ENCODE data around the gene MMP25. TPM values are rescaled to one million over a fixed set of nuclear protein-coding genes. Genes with fewer than 3 reads are reported as not detected.
"Not testable (repeated sequence)": the region's sequence is repeated elsewhere in the genome, so short reads cannot be mapped to it uniquely, and the experiment has no call there.

Gene MMP25
- total RNA-seq, 1 donor from 2014 or later: 0.80 TPM

DNA sequence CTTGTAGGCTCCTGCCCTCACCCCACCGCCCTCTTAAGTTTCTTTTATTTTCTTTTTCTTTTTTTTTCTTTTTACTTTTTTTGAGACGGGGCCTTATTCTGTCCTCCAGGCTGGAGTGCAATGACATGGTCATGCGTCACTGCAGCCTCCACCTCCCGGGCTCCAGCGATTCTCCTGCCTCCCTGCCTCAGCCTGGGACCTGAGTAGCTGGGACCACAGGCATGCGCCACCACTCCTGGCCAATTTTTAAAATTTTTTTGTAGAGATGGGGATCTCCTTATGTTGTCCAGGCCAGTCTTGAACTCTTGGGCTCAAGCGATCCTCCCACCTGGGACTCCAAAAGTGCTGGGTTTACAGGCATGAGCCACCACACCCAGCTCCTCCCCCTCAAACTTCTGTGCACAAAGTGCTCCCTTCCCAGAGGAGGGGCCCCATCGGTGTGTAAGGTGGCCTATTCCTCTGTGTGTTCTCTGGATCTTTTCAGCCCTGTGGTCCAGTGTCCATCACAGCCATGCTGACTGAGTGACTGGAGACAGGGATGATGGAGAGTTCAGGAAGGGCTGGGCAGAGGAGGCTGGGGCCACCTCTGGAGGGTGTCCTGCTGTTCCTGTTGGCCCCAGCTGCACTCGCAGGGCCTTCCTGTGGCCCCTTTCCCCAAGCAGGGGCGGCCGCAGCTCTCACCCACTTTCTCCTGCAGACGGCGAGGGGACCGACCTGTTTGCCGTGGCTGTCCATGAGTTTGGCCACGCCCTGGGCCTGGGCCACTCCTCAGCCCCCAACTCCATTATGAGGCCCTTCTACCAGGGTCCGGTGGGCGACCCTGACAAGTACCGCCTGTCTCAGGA is 10.2 kb downstream of the MMP25 start:
- ATAC-seq: no peak

- ATAC-seq: no peak
Measured at GRCh38 chr16:3057181-3058138, 11.1 kb downstream of the MMP25 start.

GRCh38 chr16:3058139-3059030 is 12.0 kb downstream of the MMP25 start:
- peak; percentile 40 for ATAC-seq

DNA sequence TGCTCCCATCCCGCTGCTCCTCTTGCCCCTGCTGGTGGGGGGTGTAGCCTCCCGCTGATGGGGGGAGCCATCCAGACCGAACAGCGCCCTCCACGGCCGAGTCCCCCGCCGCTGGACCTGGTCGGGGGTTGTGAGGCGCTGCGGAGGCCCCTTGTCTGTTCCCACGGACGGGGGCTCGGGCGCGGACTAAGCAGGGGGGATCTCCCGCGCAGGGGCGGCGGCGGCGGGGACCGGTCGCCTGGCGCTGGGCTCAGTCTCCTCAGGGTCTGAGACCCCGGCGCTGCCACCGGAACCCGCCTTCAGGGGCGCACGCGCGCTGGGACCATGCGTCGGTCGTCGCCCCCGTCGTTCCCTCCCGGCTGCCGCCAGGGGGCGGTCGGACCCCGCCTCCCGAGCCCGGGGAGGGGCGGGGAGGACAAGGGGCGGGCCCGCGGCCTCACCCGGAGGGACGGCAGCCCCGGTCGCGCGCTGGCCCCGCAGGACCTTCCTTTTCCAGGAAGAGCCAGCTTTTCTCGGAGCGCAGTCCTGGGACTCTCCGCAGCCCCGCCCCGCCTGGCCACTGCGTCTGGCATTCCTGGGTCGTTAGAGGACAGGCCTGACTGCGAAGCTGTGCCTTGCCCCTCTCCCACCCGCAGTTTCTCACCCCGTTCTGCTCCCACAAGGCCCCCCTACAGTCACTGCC is 12.8 kb downstream of the MMP25 start:
- ATAC-seq: peak; percentile 90

- no peak for ATAC-seq
Measured at GRCh38 chr16:3059723-3060242, 13.4 kb downstream of the MMP25 start.

DNA sequence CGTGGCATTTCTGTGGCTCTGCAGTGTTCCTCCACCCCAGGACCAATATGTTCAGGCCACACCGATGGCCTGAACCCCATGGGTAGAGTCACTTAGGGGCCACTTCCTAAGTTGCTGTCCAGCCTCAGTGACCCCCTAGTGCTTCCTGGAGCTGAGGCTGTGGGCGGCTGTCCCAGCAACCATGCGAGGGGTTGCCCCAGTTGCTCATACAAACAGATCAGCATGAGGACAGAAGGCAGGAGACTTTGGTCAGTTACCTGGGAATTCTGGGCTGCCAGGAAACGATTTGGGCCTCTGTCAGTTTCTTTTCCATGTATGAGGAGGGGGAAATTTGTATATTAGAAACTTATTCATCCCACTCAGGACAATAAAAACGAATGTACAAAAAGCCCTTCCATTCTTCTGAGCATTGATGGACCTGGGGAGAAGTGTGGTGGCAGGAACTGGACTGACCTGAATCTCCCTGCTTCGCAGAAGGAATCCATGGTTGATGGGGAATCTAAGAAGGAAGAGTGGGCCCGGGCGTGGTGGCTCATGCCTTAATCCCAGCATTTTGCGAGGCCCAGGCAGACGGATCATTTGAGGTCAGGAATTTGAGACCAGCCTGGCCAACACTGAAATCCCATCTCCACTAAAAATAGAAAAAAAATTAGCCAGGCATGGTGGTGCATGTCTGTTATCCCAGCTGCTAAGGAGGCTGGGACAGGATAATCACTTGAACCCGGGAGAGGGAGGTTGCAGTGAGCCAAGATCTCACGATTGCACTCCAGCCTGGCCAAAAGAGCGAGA is 14.2 kb downstream of the MMP25 start:
- no peak for ATAC-seq

- no peak for ATAC-seq
Measured at GRCh38 chr16:3062553-3062952, 16.2 kb downstream of the MMP25 start.

GRCh38 chr16:3063625-3064386 is 17.4 kb downstream of the MMP25 start:
- no peak for ATAC-seq

- no peak for ATAC-seq
Measured at GRCh38 chr16:3065069-3065741, 18.8 kb downstream of the MMP25 start, which contains the start of gene IL32. TSS of gene IL32 (plus strand) at chr16:3065640. CDS start at chr16:3065812, 172 bp downstream.

- peak; percentile 9 for ATAC-seq
Measured at GRCh38 chr16:3065742-3066439, 19.5 kb downstream of the MMP25 start.

GRCh38 chr16:3066440-3066748 is 20.0 kb downstream of the MMP25 start:
- ATAC-seq: no peak

- peak; percentile 61 for ATAC-seq
Measured at GRCh38 chr16:3068487-3068886, 22.1 kb downstream of the MMP25 start.

DNA sequence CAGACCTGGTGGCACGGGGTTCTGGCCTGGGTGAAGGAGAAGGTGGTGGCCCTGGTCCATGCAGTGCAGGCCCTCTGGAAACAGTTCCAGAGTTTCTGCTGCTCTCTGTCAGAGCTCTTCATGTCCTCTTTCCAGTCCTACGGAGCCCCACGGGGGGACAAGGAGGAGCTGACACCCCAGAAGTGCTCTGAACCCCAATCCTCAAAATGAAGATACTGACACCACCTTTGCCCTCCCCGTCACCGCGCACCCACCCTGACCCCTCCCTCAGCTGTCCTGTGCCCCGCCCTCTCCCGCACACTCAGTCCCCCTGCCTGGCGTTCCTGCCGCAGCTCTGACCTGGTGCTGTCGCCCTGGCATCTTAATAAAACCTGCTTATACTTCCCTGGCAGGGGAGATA is 22.8 kb downstream of the MMP25 start:
- not testable (repeated sequence) for ATAC-seq

GRCh38 chr16:3070608-3071111 is 24.3 kb downstream of the MMP25 start:
- no peak for ATAC-seq

DNA sequence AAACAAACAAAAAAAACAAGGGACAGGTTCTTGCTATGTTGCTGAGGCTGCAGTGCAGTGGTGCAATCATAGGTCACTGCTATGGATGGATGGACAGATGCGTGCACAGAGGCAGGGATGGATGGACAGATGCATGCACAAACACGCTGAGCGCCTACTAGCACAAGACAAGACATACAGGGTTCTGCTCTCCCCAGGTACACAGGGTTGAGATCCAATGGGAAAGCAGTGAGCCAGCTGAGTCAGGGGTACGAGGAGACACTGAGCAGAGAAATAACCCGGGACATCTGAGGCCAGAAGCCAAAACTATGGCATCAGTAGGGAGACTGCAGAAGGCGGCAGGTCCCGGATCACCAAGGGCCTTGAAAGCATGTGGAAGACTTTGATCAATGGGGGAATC is 25.3 kb downstream of the MMP25 start:
- no peak for ATAC-seq

GRCh38 chr16:3072148-3072547 is 25.8 kb downstream of the MMP25 start:
- ATAC-seq: peak; percentile 68

DNA sequence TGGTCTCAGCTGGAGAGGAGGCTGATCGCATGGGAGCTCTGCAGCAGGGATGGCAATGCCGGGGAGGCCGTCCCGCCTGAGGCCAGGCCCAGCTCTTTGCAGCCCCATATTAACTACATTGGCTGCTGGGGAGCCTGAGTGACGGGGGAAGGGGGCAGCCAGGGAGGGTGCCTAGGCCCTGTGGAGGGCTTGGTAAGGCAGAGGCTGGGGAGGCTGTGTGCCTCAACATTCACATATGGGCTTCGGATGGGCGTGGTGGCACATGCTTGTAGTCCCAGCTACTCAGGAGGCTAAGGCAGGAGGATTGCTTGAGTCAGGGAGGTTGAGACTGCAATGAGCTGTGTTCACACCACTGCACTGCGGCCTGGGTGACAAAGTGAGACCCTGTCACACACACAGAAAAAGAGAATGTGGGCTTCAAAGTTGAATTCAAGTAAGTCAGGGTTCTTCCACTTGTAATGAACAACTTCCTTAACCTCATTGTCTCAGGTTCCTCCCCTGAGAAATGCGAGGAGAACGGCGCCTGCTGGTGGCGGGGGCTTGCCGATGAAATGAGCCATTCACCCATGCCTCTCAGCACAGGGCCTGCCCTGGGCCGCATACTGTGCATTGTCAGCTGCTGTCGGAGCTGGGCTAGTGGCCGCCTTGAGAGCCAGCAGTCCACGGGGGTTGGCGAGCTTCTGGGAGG is 26.4 kb downstream of the MMP25 start:
- not testable (repeated sequence) for ATAC-seq

DNA sequence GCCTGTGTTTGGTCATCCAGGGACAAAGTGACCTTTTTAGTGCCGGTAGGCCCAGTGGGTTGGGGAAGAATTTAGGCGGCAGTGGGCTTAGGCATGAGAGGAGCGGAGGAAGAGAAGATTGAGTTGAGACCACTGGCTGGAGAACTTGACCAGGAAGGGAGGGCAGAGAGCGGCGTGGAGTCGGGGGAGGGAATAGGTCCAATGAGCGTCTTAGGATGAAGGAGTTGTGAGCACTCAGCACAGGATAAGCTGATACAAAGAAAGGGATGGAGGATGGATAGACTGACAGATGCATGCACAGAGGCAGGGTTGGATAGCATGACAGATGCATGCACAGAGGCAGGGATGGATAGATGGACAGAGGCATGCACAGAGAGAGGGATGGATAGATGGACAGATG is 27.1 kb downstream of the MMP25 start:
- ATAC-seq: no peak
